H9 (cell line): ENCODE results near the gene ADGRD1. TPM values are rescaled to one million over a fixed set of nuclear protein-coding genes. Genes with fewer than 3 reads are reported as not detected.

ENCODE experiments used
- DNase-seq: peaks from one replicate; pipeline ENCODE4 v3.0.0-alpha.2; 2017
- H2AFZ ChIP-seq: one replicate; pipeline ENCODE4 v1.6.1; 2013; ENCODE audit warnings: mild to moderate bottlenecking, low read length, control low read depth, moderate library complexity
- H2AK5ac ChIP-seq: 2 replicates; pipeline ENCODE4 v1.6.1; 2013; ENCODE audit warnings: low read length, control low read depth, mixed read lengths; ENCODE audit not compliant: insufficient read length
- H2BK120ac ChIP-seq: one replicate; pipeline ENCODE4 v1.6.1; 2013; ENCODE audit warnings: low read depth, mild to moderate bottlenecking, low read length, control low read depth, inconsistent platforms; ENCODE audit not compliant: poor library complexity, severe bottlenecking
- H2BK12ac ChIP-seq: 2 replicates; pipeline ENCODE4 v1.6.1; 2013; ENCODE audit warnings: low read length, control low read depth, mixed read lengths, low read depth; ENCODE audit not compliant: insufficient read length
- H2BK15ac ChIP-seq: 2 replicates; pipeline ENCODE4 v1.6.1; 2013; ENCODE audit warnings: low read depth, low read length, control low read depth
- H2BK20ac ChIP-seq: one replicate; pipeline ENCODE4 v1.6.1; 2013; ENCODE audit warnings: low read depth, mild to moderate bottlenecking, low read length, control low read depth, inconsistent platforms; ENCODE audit not compliant: poor library complexity, severe bottlenecking
- H2BK5ac ChIP-seq: 2 replicates; pipeline ENCODE4 v1.6.1; 2013; ENCODE audit warnings: low read length, control low read depth, mixed read lengths; ENCODE audit not compliant: insufficient read length
- H3K14ac ChIP-seq: 2 replicates; pipeline ENCODE4 v1.6.1; 2013; ENCODE audit warnings: low read length, control low read depth; ENCODE audit not compliant: insufficient read depth
- H3K18ac ChIP-seq: 2 replicates; pipeline ENCODE4 v1.6.1; 2013; ENCODE audit warnings: low read depth, mild to moderate bottlenecking, mixed read lengths, low read length, control low read depth; ENCODE audit not compliant: insufficient read length
- H3K23ac ChIP-seq: 2 replicates; pipeline ENCODE4 v1.6.1; 2013; ENCODE audit warnings: low read length, control low read depth, mixed read lengths, low read depth; ENCODE audit not compliant: insufficient read length
- H3K23me2 ChIP-seq: 2 replicates; pipeline ENCODE4 v1.6.1; 2013; ENCODE audit warnings: low read depth, mild to moderate bottlenecking, mixed read lengths, low read length, control low read depth; ENCODE audit not compliant: insufficient read length, poor library complexity, severe bottlenecking
- H3K27ac ChIP-seq: 2 replicates; pipeline ENCODE4 v1.5.1; 2013; ENCODE audit warnings: low read length, control low read depth, mixed read lengths, low read depth; ENCODE audit not compliant: insufficient read length
- H3K27me3 ChIP-seq: 2 replicates; pipeline ENCODE4 v1.6.1; 2013; ENCODE audit warnings: low read length, control low read depth, inconsistent platforms; ENCODE audit not compliant: insufficient read depth
- H3K4ac ChIP-seq: 2 replicates; pipeline ENCODE4 v1.6.1; 2013; ENCODE audit warnings: low read depth, mild to moderate bottlenecking, control low read depth, inconsistent platforms, low read length, moderate library complexity
- H3K4me1 ChIP-seq: 2 replicates; pipeline ENCODE4 v1.6.1; 2013; ENCODE audit warnings: low read length, control low read depth, inconsistent platforms; ENCODE audit not compliant: insufficient read depth
- H3K4me2 ChIP-seq: 2 replicates; pipeline ENCODE4 v1.6.1; 2013; ENCODE audit warnings: low read length, control low read depth, mixed read lengths; ENCODE audit not compliant: insufficient read length, insufficient read depth
- H3K56ac ChIP-seq: 2 replicates; pipeline ENCODE4 v1.6.1; 2013; ENCODE audit warnings: low read depth, mild to moderate bottlenecking, mixed read lengths, low read length, control low read depth; ENCODE audit not compliant: insufficient read length
- H3K79me1 ChIP-seq: 2 replicates; pipeline ENCODE4 v1.6.1; 2013; ENCODE audit warnings: low read depth, mild to moderate bottlenecking, moderate library complexity, low read length, control low read depth, inconsistent platforms; ENCODE audit not compliant: insufficient read depth, poor library complexity, severe bottlenecking
- H3K79me2 ChIP-seq: 2 replicates; pipeline ENCODE4 v1.6.1; 2013; ENCODE audit warnings: low read length, control low read depth, inconsistent platforms; ENCODE audit not compliant: insufficient read depth
- H3K9ac ChIP-seq: 2 replicates; pipeline ENCODE4 v1.6.1; 2013; ENCODE audit warnings: low read length, control low read depth, mixed read lengths; ENCODE audit not compliant: insufficient read length; ENCODE audit errors: extremely low read depth
- H3K9me3 ChIP-seq: one replicate; pipeline ENCODE4 v1.6.1; 2013; ENCODE audit warnings: low read depth, low read length, inconsistent platforms; ENCODE audit not compliant: control insufficient read depth
- H3T11ph ChIP-seq: one replicate; pipeline ENCODE4 v1.6.1; 2013; ENCODE audit warnings: mild to moderate bottlenecking, low read length, control low read depth, inconsistent platforms
- H4K20me1 ChIP-seq: one replicate; pipeline ENCODE4 v1.6.1; 2013; ENCODE audit not compliant: control insufficient read depth, insufficient read length, insufficient read depth
- H4K5ac ChIP-seq: 2 replicates; pipeline ENCODE4 v1.6.1; 2013; ENCODE audit warnings: low read depth, mild to moderate bottlenecking, mixed read lengths, low read length, control low read depth; ENCODE audit not compliant: insufficient read length
- H4K8ac ChIP-seq: replicated peaks from 2 replicates; pipeline ENCODE4 v1.6.1; 2013; ENCODE audit warnings: low read length, control low read depth, mixed read lengths, low read depth; ENCODE audit not compliant: insufficient read length
- H4K91ac ChIP-seq: 2 replicates; pipeline ENCODE4 v1.6.1; 2013; ENCODE audit warnings: low read depth, mild to moderate bottlenecking, moderate library complexity, mixed read lengths, low read length, control low read depth; ENCODE audit not compliant: insufficient read length
- H3K27ac Mint-ChIP-seq, 3 experiments: 2 replicates in 2 of 3; 3 replicates in 1 of 3; pipeline ENCODE4 v1.8.0; 2020 to 2021; ENCODE audit warnings: mixed read lengths in 3 of 3, mild to moderate bottlenecking in 1 of 3, moderate library complexity in 1 of 3
- H3K27me3 Mint-ChIP-seq: 2 replicates; pipeline ENCODE4 v1.8.0; 2021; ENCODE audit warnings: low read depth, mild to moderate bottlenecking, moderate library complexity, mixed read lengths
- H3K36me3 Mint-ChIP-seq, 3 experiments: 2 replicates in 2 of 3; 3 replicates in 1 of 3; pipeline ENCODE4 v1.8.0; 2020 to 2021; ENCODE audit warnings: low read depth in 3 of 3, mixed read lengths in 3 of 3; ENCODE audit not compliant: insufficient read depth in 1 of 3
- H3K4me1 Mint-ChIP-seq, 2 experiments: 2 replicates each; pipeline ENCODE4 v1.8.0; 2020; ENCODE audit warnings: mixed read lengths in 2 of 2
- H3K4me3 Mint-ChIP-seq, 2 experiments: 2 replicates in 1 of 2; 3 replicates in 1 of 2; pipeline ENCODE4 v1.8.0; 2020 to 2021; ENCODE audit warnings: mild to moderate bottlenecking in 2 of 2, mixed read lengths in 2 of 2, moderate library complexity in 1 of 2
- H3K9me3 Mint-ChIP-seq, 2 experiments: 2 replicates in 1 of 2; 3 replicates in 1 of 2; pipeline ENCODE4 v1.8.0; 2020; ENCODE audit warnings: mild to moderate bottlenecking in 2 of 2, mixed read lengths in 2 of 2, moderate library complexity in 1 of 2
- CTCF ChIP-seq: fragments of 200-600 bp; sonication (generic); conservative IDR thresholded peaks from 3 replicates; pipeline ENCODE4 v1.8.0; 2021; ENCODE audit warnings: antibody characterized with exemption, mild to moderate bottlenecking
- WGBS: extraction: QIAGEN DNeasy Blood & Tissue Kit; methylation state at CpG from one replicate; pipeline ENCODE4 v1.1.7; 2013; ENCODE audit warnings: missing lambda C conversion rate, low lambda C conversion rate, mixed read lengths; ENCODE audit not compliant: insufficient read length; ENCODE audit errors: extremely low coverage; 5-methylcytosine and 5-hydroxymethylcytosine counted together
- total RNA-seq: library from RNA; stranded (reverse); gene quantifications from 2 replicates; pipeline ENCODE4 v1.2.1, GENCODE V29; 2021

ADGRD1 gene
- total RNA-seq, 1 experiment from 2014 or later = 0.52 TPM

GRCh38 chr12:130933269-130933995, 20.3 kb upstream of the ADGRD1 start:
- Histone ChIP-seq H3K23ac (no peak overlapping the region), H4K5ac (no peak overlapping the region), H3K79me1 (no peaks in the 10 kb centered on the region), H3K9me3 (no peaks in the 10 kb centered on the region), H3K9ac (no peak overlapping the region), H3K4me2 (no peak overlapping the region), H4K20me1 (no peaks in the 10 kb centered on the region), H2BK120ac (no peak overlapping the region), H4K91ac (no peak overlapping the region), H2BK5ac (no peak overlapping the region), H3K56ac (no peak overlapping the region), H3K23me2 (no peaks in the 10 kb centered on the region), H3K79me2 (no peaks in the 10 kb centered on the region), H2BK15ac (no peak overlapping the region), H3K27ac (no peak overlapping the region), H3K4ac (no peak overlapping the region), H3K27me3 (no peaks in the 10 kb centered on the region), H3K14ac (no peak overlapping the region), H3K4me1 (no peaks in the 10 kb centered on the region), H2BK12ac (no peak overlapping the region), H2AFZ (no peak overlapping the region), H2BK20ac (no peak overlapping the region), H3T11ph (no peak overlapping the region), H3K18ac (no peak overlapping the region), H2AK5ac (no peak overlapping the region), H4K8ac (no peak overlapping the region)
- no CpG with 5 or more reads among the region's 38 CpGs for WGBS
- H3K36me3 Mint-ChIP-seq = peaks cover 0 to 1% (median 0%) of the 10 kb centered on the region in 3 experiments; a peak in 2 of 7 replicates
- H3K4me3 Mint-ChIP-seq = no peak overlapping the region
- no peak for DNase-seq
- TF ChIP-seq CTCF = no peak
- peaks cover 2% of the 10 kb centered on the region in 2 experiments; a peak in 1 of 4 replicates for H3K4me1 Mint-ChIP-seq
- peaks cover 5 to 11% of the 10 kb centered on the region in 2 experiments for H3K9me3 Mint-ChIP-seq
- H3K27me3 Mint-ChIP-seq = peaks cover 14% of the 10 kb centered on the region
- no peak overlapping the region for H3K27ac Mint-ChIP-seq
